Fibroblast of skin of right biceps (primary cell): ENCODE data around the gene RNF31.

Source experiments
- DNase-seq: peaks from one replicate; pipeline ENCODE4 v3.0.0-alpha.2; 2013

The RNF31 gene

DNA sequence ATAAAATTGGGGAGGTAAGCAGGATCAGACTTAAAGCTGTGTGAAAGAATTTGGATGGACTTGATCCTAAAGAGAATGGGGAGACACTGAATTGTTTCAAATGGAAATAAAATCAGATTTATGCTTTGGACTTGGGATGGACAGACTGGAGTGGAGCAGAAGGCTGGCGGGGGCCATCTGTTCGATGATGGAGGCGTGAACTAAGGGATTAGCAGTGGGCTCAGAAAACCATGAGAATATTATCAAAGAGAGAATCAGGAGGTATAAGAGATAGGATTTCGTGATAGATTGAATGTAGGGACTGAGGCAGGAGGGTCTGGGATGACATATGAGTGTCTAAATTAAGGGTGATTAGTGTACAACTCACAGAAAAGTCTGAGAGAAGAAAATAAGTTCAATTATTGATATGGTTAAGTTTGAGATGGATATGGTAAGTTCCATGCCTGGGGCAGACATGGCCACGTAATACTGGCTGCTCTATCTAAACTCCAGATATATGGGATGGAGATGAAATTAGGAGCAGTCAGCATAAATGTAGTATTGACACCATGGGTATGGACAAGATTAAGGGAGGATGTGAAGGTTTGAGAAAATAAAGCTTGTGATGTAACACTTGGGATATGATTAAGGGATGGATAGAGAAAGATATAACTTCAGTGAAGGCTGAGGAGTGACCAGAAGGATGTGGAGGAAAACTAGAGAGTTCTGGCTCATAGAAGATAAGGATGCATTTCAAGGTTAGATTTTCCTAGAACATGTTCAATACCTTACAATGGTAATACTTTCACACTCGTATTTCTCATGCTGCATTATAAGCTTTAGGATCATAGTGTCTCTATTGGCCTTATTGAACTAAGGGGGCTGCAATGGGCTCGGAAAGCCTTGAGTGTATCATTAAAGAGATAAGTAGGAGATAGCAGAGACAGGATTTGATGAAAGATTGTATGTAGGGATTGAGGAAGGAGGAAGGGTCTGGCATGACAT is 57.2 kb downstream of the RNF31 start:
- no peak for DNase-seq

DNA sequence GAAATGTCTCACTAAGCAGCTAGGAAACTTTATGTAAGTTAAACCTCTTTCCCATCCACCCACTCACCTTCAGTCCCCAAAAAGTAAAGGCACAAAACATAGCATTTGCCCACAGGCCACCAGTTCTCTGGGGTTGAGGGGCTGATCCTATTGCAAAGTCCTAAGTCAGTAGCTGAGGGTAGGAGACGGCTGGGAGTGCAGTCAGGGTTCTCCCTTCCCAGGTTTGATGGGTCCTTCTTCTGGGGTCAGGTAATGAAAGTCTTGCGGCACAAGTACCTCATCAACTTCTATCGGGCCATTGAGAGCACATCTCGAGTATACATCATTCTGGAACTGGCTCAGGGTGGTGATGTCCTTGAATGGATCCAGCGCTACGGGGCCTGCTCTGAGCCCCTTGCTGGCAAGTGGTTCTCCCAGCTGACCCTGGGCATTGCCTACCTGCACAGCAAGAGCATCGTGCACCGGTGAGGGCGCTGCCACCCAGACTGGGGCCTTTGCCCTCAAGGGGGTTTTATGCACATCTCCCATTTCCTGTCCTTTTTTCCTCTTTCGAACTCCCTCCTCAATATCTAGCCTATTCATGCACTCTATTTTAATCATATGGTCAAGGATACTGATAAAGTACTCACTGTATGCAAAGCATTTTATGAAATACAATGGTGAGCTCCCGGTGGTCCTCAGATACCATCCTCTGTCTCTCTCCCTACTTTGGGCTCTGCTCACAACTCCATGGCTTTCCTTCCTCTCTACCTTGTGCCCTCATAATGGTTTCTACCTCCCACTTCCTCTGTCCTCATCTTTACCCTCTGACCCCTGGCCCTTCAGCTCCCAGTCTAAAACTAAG is 59.2 kb downstream of the RNF31 start:
- DNase-seq: no peak

GRCh38 chr14:24207104-24207551 is 59.8 kb downstream of the RNF31 start:
- DNase-seq: no peak

- no peak for DNase-seq
Measured at GRCh38 chr14:24207625-24208024, 60.3 kb downstream of the RNF31 start.
